DOHH2 (cell line): Measurements from ENCODE around the gene CLK3.

Experiments used
- CTCF ChIP-seq: fragments of 200-600 bp; sonication (generic); IDR thresholded peaks from one replicate; pipeline ENCODE4 v1.5.1; 2014; ENCODE audit warnings: antibody characterized with exemption, mild to moderate bottlenecking, low read depth, low read length; ENCODE audit not compliant: poor library complexity, severe bottlenecking
- EZH2phosphoT487 ChIP-seq: fragments of 200-600 bp; sonication (generic); IDR thresholded peaks from 2 replicates; pipeline ENCODE4 v1.6.1; 2017; ENCODE audit warnings: borderline replicate concordance, mild to moderate bottlenecking, antibody characterized with exemption, low read length, moderate library complexity, mixed read lengths

- TF ChIP-seq EZH2phosphoT487 (no peak), CTCF (no peak)
Measured at GRCh38 chr15:74642348-74642733, 26.7 kb downstream of the CLK3 start.
